HG03025 (cell line): ENCODE results near the gene INPP4A.

Source experiments
- ATAC-seq: cut with Tn5 transposase; IDR thresholded peaks from one replicate; pipeline ENCODE4 v1.9.1; 2021; ENCODE audit warnings: mild to moderate bottlenecking, moderate library complexity; ENCODE audit not compliant: unreplicated experiment, low FRiP score

Gene INPP4A

GRCh38 chr2:98487806-98488189 is 43.1 kb downstream of the INPP4A start:
- no peak for ATAC-seq

DNA sequence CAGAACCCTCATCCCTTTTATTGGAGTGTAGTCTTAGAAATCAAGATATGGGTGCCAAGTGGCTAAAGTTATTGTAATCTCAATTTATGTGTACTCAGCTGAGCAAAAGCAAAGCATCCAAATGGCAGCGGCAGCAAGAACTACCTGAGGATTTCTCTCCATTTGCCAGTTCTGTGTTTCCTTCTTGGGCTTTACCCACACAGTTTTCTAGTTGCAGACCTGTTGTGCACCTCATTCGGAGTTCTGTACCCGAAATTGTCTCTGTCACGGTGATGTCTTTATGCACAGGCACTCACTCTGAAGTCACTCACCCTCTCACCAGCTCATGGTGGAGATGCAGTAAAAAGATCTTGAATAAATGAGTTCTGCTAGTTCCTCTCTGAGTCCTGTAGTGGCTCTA is 43.6 kb downstream of the INPP4A start:
- ATAC-seq, result no peak

DNA sequence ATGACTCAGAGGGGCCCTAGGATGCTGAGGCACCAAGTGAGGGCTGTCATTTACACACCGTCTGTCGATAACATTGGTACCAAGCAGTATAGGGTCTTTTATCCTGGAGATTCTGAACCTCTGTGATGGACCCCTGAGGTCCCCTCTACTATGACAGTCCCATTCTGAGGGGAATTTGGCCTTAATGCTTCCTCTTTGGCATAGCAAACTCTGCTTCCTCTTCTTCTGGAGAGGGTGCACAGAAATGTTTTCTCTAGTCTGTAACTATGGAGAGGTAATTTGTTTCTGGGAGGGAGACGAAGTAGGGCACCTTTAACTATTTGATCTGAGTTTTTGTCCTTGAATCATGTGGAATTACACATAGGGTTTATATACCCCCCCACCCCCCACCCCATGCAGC is 44.8 kb downstream of the INPP4A start:
- no peak for ATAC-seq

- no peak for ATAC-seq
These were observed 45.6 kb downstream of the INPP4A start for GRCh38 chr2:98489971-98490962.

DNA sequence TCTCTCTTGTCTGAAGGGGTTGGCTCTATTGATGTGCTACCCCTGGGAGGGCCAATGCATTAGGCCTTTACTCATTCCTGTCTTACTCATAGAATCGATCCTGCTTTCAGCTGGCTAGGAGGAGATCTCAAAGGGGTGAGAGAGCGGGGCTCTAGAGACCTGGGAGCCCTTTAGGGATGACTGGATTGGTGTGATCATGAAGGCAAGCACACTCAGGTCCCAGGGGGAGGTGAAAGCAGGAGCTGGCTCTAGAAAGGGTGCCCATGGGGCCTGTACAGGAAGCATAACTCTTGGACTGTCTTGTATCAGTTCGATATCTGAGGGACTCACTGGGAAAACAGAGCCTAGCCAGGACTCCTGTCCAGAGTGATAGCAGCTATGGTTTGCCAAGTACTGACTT is 47.8 kb downstream of the INPP4A start:
- ATAC-seq, result no peak

DNA sequence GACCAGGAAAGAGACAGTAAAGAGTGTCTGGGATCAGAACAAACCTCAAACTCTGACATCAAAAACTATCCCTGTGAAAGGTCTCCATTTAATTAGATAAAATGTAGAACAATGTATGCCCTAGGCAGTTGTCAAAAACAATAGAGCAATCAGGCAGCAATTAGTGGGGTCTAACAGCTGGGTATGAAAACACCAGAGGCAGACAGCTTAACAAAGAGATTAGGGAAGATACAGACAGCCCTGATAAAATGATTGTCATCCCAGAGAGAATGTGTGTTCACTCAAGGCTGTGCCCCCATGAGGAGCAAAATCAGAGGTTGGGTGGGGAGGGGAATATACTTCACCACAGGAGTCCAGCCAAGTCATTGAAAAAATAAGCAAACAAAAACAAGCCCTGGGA is 50.0 kb downstream of the INPP4A start:
- no peak for ATAC-seq

- no peak for ATAC-seq
These were observed 52.3 kb downstream of the INPP4A start for GRCh38 chr2:98496750-98497493.

- no peak for ATAC-seq
These were observed 54.2 kb downstream of the INPP4A start for GRCh38 chr2:98498703-98499440.

DNA sequence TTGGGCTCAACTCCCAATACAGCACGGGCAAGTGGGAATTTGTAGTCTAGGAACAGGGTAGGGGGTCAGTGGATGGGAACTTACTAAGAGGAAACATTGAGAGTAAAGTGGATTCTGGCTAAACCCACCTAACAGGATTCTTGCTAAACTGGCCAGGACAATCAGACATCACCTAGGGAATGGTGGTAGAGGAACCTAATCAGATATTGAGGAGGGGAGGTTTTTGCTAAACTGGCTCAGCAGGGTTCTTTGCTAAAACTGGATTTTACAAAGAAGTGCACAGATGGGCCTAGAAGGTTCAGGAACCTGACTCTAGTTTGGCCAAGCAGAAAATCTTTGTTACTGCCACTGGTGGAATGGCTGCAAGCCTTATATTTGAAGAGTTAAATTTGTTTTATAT is 55.9 kb downstream of the INPP4A start:
- ATAC-seq, result no peak

GRCh38 chr2:98501223-98501622 is 56.6 kb downstream of the INPP4A start:
- no peak for ATAC-seq

DNA sequence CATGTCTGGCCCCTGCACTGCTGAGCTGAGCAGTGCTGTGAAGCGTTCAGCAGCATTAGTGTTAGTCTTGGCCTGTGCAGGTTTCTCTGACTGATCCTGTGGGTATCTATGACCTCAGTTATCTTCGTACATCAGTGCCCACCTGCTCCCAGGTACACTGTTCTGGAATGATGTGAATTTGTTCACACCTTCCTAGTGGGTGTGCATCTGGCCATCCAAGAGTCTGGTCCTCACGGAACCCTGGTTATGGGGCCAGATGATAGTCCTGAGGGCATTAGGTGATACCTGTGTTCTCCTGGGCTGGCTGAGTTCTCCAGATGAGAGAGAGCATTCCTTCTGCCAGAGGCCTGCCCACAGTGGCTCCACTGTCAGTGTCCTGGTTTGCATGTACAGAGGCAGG is 57.2 kb downstream of the INPP4A start:
- ATAC-seq, result no peak

DNA sequence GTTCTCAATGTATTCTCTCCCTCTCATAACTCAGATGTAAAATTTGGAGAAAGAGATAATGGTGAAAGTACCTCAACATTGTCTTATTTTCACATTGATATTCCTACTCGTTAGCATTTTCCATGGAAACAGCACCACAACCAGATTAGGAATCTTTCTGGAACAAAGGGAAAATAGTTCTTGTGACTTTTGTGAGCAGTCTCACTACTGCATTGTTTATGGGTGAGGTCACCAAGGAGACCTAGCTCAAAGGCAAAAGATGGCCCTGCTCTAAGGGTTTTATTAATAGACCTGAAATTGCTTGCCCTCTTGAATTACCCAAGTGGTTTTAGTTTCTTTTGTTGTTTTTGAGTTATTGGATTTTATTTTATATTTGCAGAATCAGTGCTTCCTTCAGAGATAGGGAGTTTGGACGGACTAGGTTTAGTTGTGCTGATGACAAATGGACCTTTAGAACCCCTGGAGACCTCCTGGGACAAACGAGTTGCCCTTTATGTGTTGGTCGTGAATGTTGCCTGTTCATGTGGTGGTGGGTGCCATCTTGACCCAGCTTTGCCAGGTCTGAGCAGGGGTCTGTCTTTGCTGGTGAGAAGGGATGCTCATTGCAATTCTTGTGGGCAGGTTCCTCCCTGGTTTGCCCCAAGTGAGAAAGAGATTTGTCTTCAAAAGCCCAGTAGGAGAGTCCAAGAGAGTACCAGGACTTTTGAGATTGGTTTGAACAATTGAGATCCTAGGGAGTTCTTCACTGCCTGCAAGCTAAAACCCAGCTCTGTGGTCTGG is 58.1 kb downstream of the INPP4A start:
- ATAC-seq, result no peak

DNA sequence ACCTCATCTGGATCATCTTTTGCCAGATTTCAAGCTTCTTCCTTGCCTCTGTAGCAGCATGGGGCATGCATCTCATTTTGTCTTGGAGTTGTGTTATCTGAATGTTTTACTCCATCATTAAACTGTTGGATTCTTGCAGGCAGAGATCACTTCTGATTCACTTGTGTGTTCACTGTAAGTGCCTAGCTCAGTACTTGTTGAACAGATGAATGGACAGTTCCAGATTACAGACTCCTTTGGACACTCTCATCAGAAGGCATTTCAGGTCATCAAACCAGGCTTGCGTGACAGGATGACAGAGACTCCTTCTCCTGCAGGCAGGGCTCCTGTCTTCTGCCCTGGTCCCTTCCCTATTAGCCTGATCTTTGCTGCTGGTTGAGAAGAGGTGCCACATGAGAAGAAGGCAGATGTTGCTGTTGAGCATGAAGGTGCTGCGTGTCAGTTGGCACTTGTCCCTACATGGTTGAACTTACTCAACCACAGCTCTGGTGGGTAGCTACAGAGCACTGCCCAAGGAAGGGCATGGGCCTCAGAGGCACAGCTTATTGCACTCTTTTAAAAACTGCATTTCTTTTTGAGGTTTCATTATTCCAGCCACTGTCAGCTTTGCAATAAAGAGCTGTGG is 58.9 kb downstream of the INPP4A start:
- no peak for ATAC-seq

DNA sequence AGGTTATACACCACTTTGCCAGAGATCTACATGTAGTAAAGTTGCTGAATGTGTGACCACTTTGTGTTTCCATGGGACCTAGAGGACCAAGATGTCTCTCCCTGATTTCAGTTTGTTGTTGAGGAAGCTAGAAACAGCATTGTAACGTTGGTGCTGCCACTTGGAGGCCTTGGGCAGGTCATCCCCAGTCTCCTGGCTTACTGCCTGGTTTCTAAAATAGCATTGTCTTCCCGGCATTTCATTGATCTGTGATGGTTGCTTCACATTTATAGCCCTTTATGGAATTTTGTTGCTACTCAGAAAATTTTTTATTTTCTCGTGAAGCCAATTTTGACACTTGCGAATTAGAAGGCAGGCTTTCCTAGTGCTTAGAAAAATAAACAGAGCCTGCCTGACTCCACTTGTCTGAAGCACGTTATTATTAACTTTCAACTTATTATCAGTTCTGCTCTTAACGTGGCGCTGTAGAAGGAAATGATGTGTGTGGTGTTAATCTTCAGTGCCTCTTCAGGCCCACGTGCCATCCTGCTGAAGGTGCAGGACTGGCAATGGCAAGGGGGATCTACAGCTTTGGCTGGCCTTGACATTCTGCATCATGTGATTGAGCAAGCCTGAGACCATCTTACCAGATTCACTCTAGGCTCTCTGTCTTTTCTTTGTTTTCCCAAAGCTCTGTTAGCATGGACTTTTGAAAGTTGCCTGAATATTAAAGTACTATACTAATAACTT is 59.9 kb downstream of the INPP4A start:
- ATAC-seq, result no peak

GRCh38 chr2:98505311-98505808 is 60.7 kb downstream of the INPP4A start:
- ATAC-seq, result no peak

DNA sequence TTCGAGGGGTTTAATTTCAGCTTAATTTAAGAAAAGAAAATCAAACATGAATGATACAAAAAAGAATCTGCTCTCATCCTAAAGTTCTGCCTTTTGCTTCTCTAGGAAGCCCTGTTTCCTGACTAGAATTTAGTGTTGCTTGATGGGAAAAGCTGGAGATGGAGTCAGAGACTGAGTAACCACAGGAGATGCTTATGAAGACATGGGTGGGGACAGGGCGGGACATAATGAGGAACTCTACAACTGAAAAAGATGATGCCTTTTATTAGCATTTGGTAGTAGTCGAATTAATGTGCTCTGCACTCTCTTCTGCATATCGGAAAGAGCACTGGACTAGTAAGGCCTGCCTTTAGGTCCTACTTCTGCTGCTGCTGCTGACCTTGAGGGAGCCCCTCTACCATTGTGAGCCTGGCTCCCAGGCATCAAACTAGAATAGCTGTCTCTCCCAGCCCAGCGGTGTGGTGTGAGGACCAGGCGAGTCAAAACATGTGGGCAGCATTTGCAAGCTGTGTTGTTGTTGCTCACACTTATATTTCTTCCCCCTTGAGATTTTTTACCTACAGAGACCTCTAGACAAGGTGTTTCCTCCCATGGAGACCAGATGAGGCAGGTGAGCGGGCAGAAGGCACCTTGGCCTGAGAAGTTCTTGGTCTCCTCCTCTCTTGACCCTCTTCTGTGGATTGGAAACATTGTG is 61.5 kb downstream of the INPP4A start:
- no peak for ATAC-seq

DNA sequence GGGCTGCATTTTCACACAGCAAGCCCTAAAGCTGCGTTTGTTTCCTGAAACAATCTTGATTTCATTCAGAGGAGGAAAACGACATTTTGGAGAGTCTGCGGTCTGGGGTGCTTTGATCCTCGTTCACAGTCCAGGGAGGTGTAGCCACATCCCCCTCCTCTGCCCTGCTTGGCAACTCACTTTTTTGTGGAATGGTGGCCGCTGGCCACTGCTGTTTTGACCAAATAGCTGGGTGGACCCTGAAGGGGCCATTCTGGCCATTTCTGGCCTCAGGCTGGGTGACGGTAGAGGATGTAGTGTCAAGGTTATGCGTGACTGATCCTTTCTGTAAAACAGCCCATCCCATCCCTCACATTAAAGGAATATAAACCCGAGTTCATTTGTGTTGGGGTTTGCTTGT is 62.2 kb downstream of the INPP4A start:
- no peak for ATAC-seq

- no peak for ATAC-seq
These were observed 62.8 kb downstream of the INPP4A start for GRCh38 chr2:98507461-98507860.
